HG02571 (cell line): Measurements from ENCODE around the gene ST3GAL6.

Experiments
- ATAC-seq: cut with Tn5 transposase; IDR thresholded peaks from one replicate; pipeline ENCODE4 v1.9.1; 2021; ENCODE audit warnings: mild to moderate bottlenecking, moderate library complexity; ENCODE audit not compliant: unreplicated experiment

ST3GAL6 gene

GRCh38 chr3:98772022-98772421, 8.9 kb downstream of the ST3GAL6 start:
- no peak for ATAC-seq

- ATAC-seq, result no peak
Observed at GRCh38 chr3:98775459-98776139, 12.5 kb downstream of the ST3GAL6 start.

- no peak for ATAC-seq
Observed at GRCh38 chr3:98776140-98776493, 13.0 kb downstream of the ST3GAL6 start.

GRCh38 chr3:98777286-98777685, 14.1 kb downstream of the ST3GAL6 start:
- ATAC-seq, result no peak

- ATAC-seq, result no peak
Observed at GRCh38 chr3:98777801-98778220, 14.7 kb downstream of the ST3GAL6 start.

- ATAC-seq, result no peak
Observed at GRCh38 chr3:98778383-98778782, 15.2 kb downstream of the ST3GAL6 start.

- no peak for ATAC-seq
Observed at GRCh38 chr3:98778852-98779413, 15.8 kb downstream of the ST3GAL6 start.

- ATAC-seq, result no peak
Observed at GRCh38 chr3:98779541-98780335, 16.6 kb downstream of the ST3GAL6 start.

GRCh38 chr3:98780343-98780742, 17.2 kb downstream of the ST3GAL6 start:
- no peak for ATAC-seq

- no peak for ATAC-seq
Observed at GRCh38 chr3:98782824-98783500, 19.8 kb downstream of the ST3GAL6 start.

GRCh38 chr3:98784042-98784441, 20.9 kb downstream of the ST3GAL6 start:
- ATAC-seq, result no peak

- no peak for ATAC-seq
Observed at GRCh38 chr3:98784666-98785600, 21.8 kb downstream of the ST3GAL6 start.

- no peak for ATAC-seq
Observed at GRCh38 chr3:98786364-98787006, 23.3 kb downstream of the ST3GAL6 start.

GRCh38 chr3:98787181-98787580, 24.0 kb downstream of the ST3GAL6 start:
- ATAC-seq, result no peak

- ATAC-seq, result no peak
Observed at GRCh38 chr3:98788651-98789050, 25.5 kb downstream of the ST3GAL6 start.

- no peak for ATAC-seq
Observed at GRCh38 chr3:98791341-98792325, 28.5 kb downstream of the ST3GAL6 start.

GRCh38 chr3:98793971-98794370, 30.8 kb downstream of the ST3GAL6 start:
- ATAC-seq, result no peak

GRCh38 chr3:98796334-98796733, 33.2 kb downstream of the ST3GAL6 start:
- no peak for ATAC-seq

- ATAC-seq, result no peak
Observed at GRCh38 chr3:98797905-98798304, 34.8 kb downstream of the ST3GAL6 start.
